22Rv1 (cell line): Measurements from ENCODE around the gene CTSK.

Experiments
- H3K27ac ChIP-seq: fragments of 450-650 bp; 2 replicates; pipeline ENCODE4 v1.5.1; 2017
- CTCF ChIP-seq: fragments of 450-650 bp; IDR thresholded peaks from 2 replicates; pipeline ENCODE4 v1.5.1; 2017; ENCODE audit warnings: mild to moderate bottlenecking
- ZFX ChIP-seq: fragments of 450-650 bp; IDR thresholded peaks from 2 replicates; pipeline ENCODE4 v1.6.1; 2017; ENCODE audit warnings: antibody characterized with exemption, borderline replicate concordance

Gene CTSK

GRCh38 chr1:150813028-150813707 lies 5.1 kb upstream of the CTSK start:
- peak; percentile 92 for TF ChIP-seq CTCF
- no peak for TF ChIP-seq ZFX
- H3K27ac ChIP-seq: no peak overlapping the region

- H3K27ac ChIP-seq: no peak overlapping the region
- no peak for TF ChIP-seq ZFX
These were observed 3.0 kb upstream of the CTSK start for GRCh38 chr1:150810958-150811659.

- TF ChIP-seq CTCF (no peak), ZFX (no peak)
- no peak overlapping the region for H3K27ac ChIP-seq
These were observed 1.6 kb upstream of the CTSK start for GRCh38 chr1:150809651-150810050.

GRCh38 chr1:150808846-150809245 lies 786 bp upstream of the CTSK start:
- H3K27ac ChIP-seq: no peak overlapping the region
- no peak for TF ChIP-seq CTCF
- no peak for TF ChIP-seq ZFX

GRCh38 chr1:150807249-150808023 lies 624 bp downstream of the CTSK start:
- TF ChIP-seq CTCF (no peak), ZFX (no peak)
- H3K27ac ChIP-seq: no peak overlapping the region

- H3K27ac ChIP-seq: no peak overlapping the region
- TF ChIP-seq ZFX (no peak), CTCF (no peak)
These were observed 2.2 kb downstream of the CTSK start for GRCh38 chr1:150805899-150806298.

- TF ChIP-seq ZFX (no peak), CTCF (no peak)
These were observed 3.4 kb downstream of the CTSK start for GRCh38 chr1:150804671-150805070.

More at GRCh38 chr1:150804671-150805070, 3.4 kb downstream of the CTSK start:
- no peak overlapping the region for H3K27ac ChIP-seq
